Keratinocyte (primary cell): ENCODE measurements around the gene PIBF1. TPM values are rescaled to one million over a fixed set of nuclear protein-coding genes. Genes with fewer than 3 reads are reported as not detected.

Source experiments
- DNase-seq: peaks from one replicate; pipeline ENCODE4 v3.0.0-alpha.2; 2011; ENCODE audit warnings: low read depth, missing footprints, low spot score
- FAIRE-seq: peaks from 2 replicates; lab custom pipeline; 2011; peaks lifted over from hg19 to GRCh38; lab: Jason Lieb, UNC
- H2AFZ ChIP-seq: 2 replicates; pipeline ENCODE4 v1.6.0; 2012; ENCODE audit warnings: low read length, control low read depth, inconsistent platforms; ENCODE audit not compliant: control insufficient read depth
- H3K27ac ChIP-seq: 2 replicates; pipeline ENCODE4 v1.5.1; 2011; ENCODE audit warnings: low read length; ENCODE audit not compliant: control insufficient read depth, insufficient read depth
- H3K27me3 ChIP-seq: 3 replicates; pipeline ENCODE4 v1.6.0; 2011; ENCODE audit warnings: low read length; ENCODE audit not compliant: control insufficient read depth, insufficient read depth; ENCODE audit errors: extremely low read depth
- H3K36me3 ChIP-seq, 2 experiments: 2 replicates in 1 of 2; 3 replicates in 1 of 2; pipeline ENCODE4 v1.5.1; 2011; ENCODE audit warnings: low read length in 2 of 2, mild to moderate bottlenecking in 1 of 2; ENCODE audit not compliant: control insufficient read depth in 2 of 2, insufficient read depth in 2 of 2; ENCODE audit errors: extremely low read depth in 1 of 2
- H3K4me1 ChIP-seq: 3 replicates; pipeline ENCODE4 v1.5.1; 2011; ENCODE audit warnings: low read length; ENCODE audit not compliant: control insufficient read depth, insufficient read depth; ENCODE audit errors: extremely low read depth
- H3K4me2 ChIP-seq: 3 replicates; pipeline ENCODE4 v1.6.0; 2011; ENCODE audit warnings: low read depth, low read length; ENCODE audit not compliant: control insufficient read depth, insufficient read depth; ENCODE audit errors: extremely low read depth
- H3K4me3 ChIP-seq, 3 experiments: fragments of 200-600 bp in 1 of 3; sonication (generic) in 1 of 3; 2 replicates in 2 of 3; 3 replicates in 1 of 3; pipeline ENCODE4 v1.5.1; 2011 to 2016; ENCODE audit warnings: low read length in 3 of 3, mild to moderate bottlenecking in 3 of 3, control low read depth in 2 of 3, inconsistent platforms in 1 of 3, low read depth in 1 of 3, mixed read lengths in 1 of 3, mixed run types in 1 of 3, moderate library complexity in 1 of 3; ENCODE audit not compliant: control insufficient read depth in 2 of 3, insufficient read depth in 2 of 3; ENCODE audit errors: extremely low read depth in 1 of 3
- H3K79me2 ChIP-seq: 2 replicates; pipeline ENCODE4 v1.6.0; 2012; ENCODE audit warnings: low read length; ENCODE audit not compliant: control insufficient read depth, insufficient read depth
- H3K9ac ChIP-seq: 3 replicates; pipeline ENCODE4 v1.6.0; 2011; ENCODE audit warnings: low read length; ENCODE audit not compliant: control insufficient read depth, insufficient read depth; ENCODE audit errors: extremely low read depth
- H3K9me1 ChIP-seq: 3 replicates; pipeline ENCODE4 v1.6.0; 2011; ENCODE audit warnings: low read length; ENCODE audit not compliant: control insufficient read depth, insufficient read depth; ENCODE audit errors: extremely low read depth
- H3K9me3 ChIP-seq: 2 replicates; pipeline ENCODE4 v1.5.1; 2012; ENCODE audit warnings: low read depth, low read length; ENCODE audit not compliant: control insufficient read depth
- H4K20me1 ChIP-seq: 3 replicates; pipeline ENCODE4 v1.6.0; 2011; ENCODE audit warnings: low read length; ENCODE audit not compliant: control insufficient read depth, insufficient read depth; ENCODE audit errors: extremely low read depth
- CTCF ChIP-seq, 3 experiments: IDR thresholded peaks in 1 of 3; conservative IDR thresholded peaks in 1 of 3; optimal IDR thresholded peaks in 1 of 3; 2 replicates in 2 of 3; 3 replicates in 1 of 3; pipeline versions ENCODE3 to v1.5.1; 2011; ENCODE audit warnings: low read length in 3 of 3, mild to moderate bottlenecking in 3 of 3, moderate library complexity in 2 of 3, control low read depth in 1 of 3, inconsistent platforms in 1 of 3; ENCODE audit not compliant: insufficient read depth in 2 of 3; ENCODE audit errors: extremely low read depth in 1 of 3
- EZH2 ChIP-seq: IDR thresholded peaks from one replicate; pipeline ENCODE4 v1.6.1; 2012; ENCODE audit warnings: inconsistent platforms, mild to moderate bottlenecking, low read length, moderate library complexity
- dilution Hi-C: fragments of 300-500 bp; cut with MboI; formaldehyde crosslinking; loops from one replicate; pipeline ENCODE4 v1.7.0; 2020; ENCODE audit warnings: low sequenced_read_pairs; ENCODE audit not compliant: extremely low pct_ligation_motif_present
- polyA plus RNA-seq, 5 experiments: library from polyadenylated mRNA; depleted of rRNA in 3 of 5; stranded (reverse) in 3 of 5; stranded (forward) in 1 of 5; unstranded in 1 of 5; fragments of >200 nt; gene quantifications; 1 replicate in 1 of 5; 2 replicates in 3 of 5; 3 replicates in 1 of 5; pipeline versions ENCODE4 v1.2.1 to v1.2.3, GENCODE V29; 2011 to 2012; ENCODE audit warnings: missing spikeins in 2 of 5, low read depth in 1 of 5, low replicate concordance in 1 of 5

The PIBF1 gene
- polyA plus RNA-seq, 1 donor (not counting 4 experiments of a cell fraction or from before 2014, with no cell fraction given): 9.1 TPM

DNA sequence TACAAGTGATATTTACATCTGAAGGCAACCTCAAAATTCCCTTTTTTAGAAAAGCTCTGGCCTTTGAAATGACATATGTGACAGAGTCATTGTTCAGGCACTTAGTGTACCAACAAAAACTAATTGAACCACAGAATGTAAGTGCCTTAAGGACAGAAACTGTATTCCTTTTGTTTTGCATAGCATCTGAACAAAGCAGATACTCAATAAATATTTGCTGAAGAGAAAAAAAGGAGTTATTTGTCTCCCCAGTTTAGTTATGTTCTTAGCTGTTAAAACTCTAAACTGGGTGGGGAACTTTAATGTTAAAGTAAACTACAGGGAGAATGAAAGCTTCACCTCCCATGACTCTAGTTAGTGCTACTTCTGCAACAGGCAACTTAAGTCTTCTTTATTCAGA lies 220.0 kb downstream of the PIBF1 start:
- FAIRE-seq (no peak), DNase-seq (no peak)
- no peak overlapping the region for H3K27ac ChIP-seq
- no peaks in the 10 kb centered on the region for H3K27me3 ChIP-seq
- no peaks in the 10 kb centered on the region for H3K79me2 ChIP-seq
- H3K36me3 ChIP-seq: peaks cover 0 to 1% of the 10 kb centered on the region in 2 experiments
- no peak overlapping the region for H3K4me2 ChIP-seq
- H3K9me1 ChIP-seq: no peaks in the 10 kb centered on the region
- H3K4me3 ChIP-seq: no peak overlapping the region
- no peaks in the 10 kb centered on the region for H3K4me1 ChIP-seq
- TF ChIP-seq CTCF (optimal IDR thresholded peaks at IDR 0.05 in 1 of 3, IDR thresholded peaks at IDR 0.05 in 1 of 3, conservative IDR thresholded peaks at IDR 0.05 in 1 of 3; ENCODE audit: extremely low read depth in 1 of 3, insufficient read depth in 2 of 3, low read length in 3 of 3): no peak
- TF ChIP-seq EZH2: no peak
- H3K9ac ChIP-seq: no peak overlapping the region
- no peaks in the 10 kb centered on the region for H3K9me3 ChIP-seq
- H2AFZ ChIP-seq: no peak overlapping the region
- dilution Hi-C loops: no loop called here
- H4K20me1 ChIP-seq: no peaks in the 10 kb centered on the region

GRCh38 chr13:73011751-73012150 lies 229.8 kb downstream of the PIBF1 start:
- H3K9me3 ChIP-seq: no peaks in the 10 kb centered on the region
- H2AFZ ChIP-seq: no peak overlapping the region
- no peaks in the 10 kb centered on the region for H3K4me1 ChIP-seq
- no peak overlapping the region for H3K27ac ChIP-seq
- no peaks in the 10 kb centered on the region for H3K79me2 ChIP-seq
- no peak overlapping the region for H3K4me3 ChIP-seq
- FAIRE-seq: no peak
- H3K36me3 ChIP-seq: no peaks in the 10 kb centered on the region
- H4K20me1 ChIP-seq: no peaks in the 10 kb centered on the region
- no peaks in the 10 kb centered on the region for H3K27me3 ChIP-seq
- no peak for DNase-seq
- no peak overlapping the region for H3K9ac ChIP-seq
- TF ChIP-seq EZH2: no peak
- TF ChIP-seq CTCF (optimal IDR thresholded peaks at IDR 0.05 in 1 of 3, IDR thresholded peaks at IDR 0.05 in 1 of 3, conservative IDR thresholded peaks at IDR 0.05 in 1 of 3; ENCODE audit: extremely low read depth in 1 of 3, insufficient read depth in 2 of 3, low read length in 3 of 3): no peak
- dilution Hi-C loops: no loop called here
- no peak overlapping the region for H3K4me2 ChIP-seq
- no peaks in the 10 kb centered on the region for H3K9me1 ChIP-seq
